Mucosa of descending colon (tissue), 3 donors: Measurements from ENCODE around the gene LRRTM3. TPM values are rescaled to one million over a fixed set of nuclear protein-coding genes. Genes with fewer than 3 reads are reported as not detected.

ENCODE experiments used
- ATAC-seq: fragments of 200-7000 bp; cut with Tn5 transposase; one replicate; pipeline ENCODE4 v1.9.1; 2020; ENCODE audit warnings: mild to moderate bottlenecking, moderate library complexity
- DNase-seq, 3 donors: peaks; one replicate each; pipeline ENCODE4 v3.0.0-alpha.2; 2020
- H3K36me3 ChIP-seq: fragments of 200-600 bp; one replicate; pipeline ENCODE4 v1.8.0; 2021; ENCODE audit warnings: low read depth, mild to moderate bottlenecking
- H3K4me1 ChIP-seq: fragments of 200-600 bp; one replicate; pipeline ENCODE4 v1.8.0; 2021; ENCODE audit warnings: low read depth, mild to moderate bottlenecking
- H3K4me3 ChIP-seq: fragments of 200-600 bp; one replicate; pipeline ENCODE4 v1.8.0; 2021; ENCODE audit warnings: mild to moderate bottlenecking
- H3K9me3 ChIP-seq: fragments of 200-600 bp; one replicate; pipeline ENCODE4 v1.8.0; 2021; ENCODE audit warnings: mild to moderate bottlenecking
- intact Hi-C, 2 donors: fragments of 100-400 bp; cut with DNase I in 1 of 2; cut with micrococcal nuclease in 1 of 2; formaldehyde crosslinking; loops; one replicate each; pipeline versions ENCODE4 v1.11.0 to v1.11.1; 2022; cut with DNase I, micrococcal nuclease
- total RNA-seq, 3 donors: library from RNA; stranded (reverse); fragmentation: NEBNext Ultra II Directional in 2 of 3; extraction: Animal tissue kit (Norgen Biotek cat#: 25700) in 2 of 3; gene quantifications; one replicate each; pipeline versions ENCODE4 v1.2.1 to v1.2.4, GENCODE V29; 2021 to 2023
- TF ChIP-seq, protein P1 (sequence below): fragments of 200-600 bp; IDR thresholded peaks from one replicate; pipeline ENCODE4 v1.8.0; 2022; ENCODE audit warnings: antibody characterized with exemption, mild to moderate bottlenecking
- donor health status: DM: no; HTN: no; CAD: no; lungs with moderate emphysema.
- donor health status: DM: no; HTN: no; CAD: no.
- donor health status: DM: no; HTN: yes; CAD: no.

The LRRTM3 gene
- total RNA-seq, 3 donors from 2014 or later = 0.09 to 0.16 TPM; not detected in 1

DNA sequence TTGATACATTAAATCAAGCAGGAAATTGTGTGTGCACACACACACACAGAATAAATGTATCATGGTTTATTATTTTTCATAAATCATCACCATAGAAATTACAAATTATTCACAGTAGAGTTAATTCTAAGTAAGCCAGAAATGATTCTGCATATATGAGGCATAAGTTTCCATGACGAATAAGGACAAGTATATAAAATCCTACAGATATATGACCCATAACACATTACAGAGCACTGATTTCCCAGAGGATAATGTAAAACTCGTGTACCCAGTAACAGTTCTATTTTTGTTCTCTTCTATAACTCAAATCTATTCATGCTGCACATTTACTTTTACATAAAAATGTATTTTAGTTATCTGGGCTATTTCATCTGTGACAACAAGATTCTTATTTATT, 169.7 kb downstream of the LRRTM3 start:
- ATAC-seq (no peak), DNase-seq (no peak)
- Histone ChIP-seq H3K4me3 (no peak overlapping the region), H3K36me3 (no peaks in the 10 kb centered on the region), H3K9me3 (no peaks in the 10 kb centered on the region), H3K4me1 (no peaks in the 10 kb centered on the region)
- TF ChIP-seq, protein P1, sequence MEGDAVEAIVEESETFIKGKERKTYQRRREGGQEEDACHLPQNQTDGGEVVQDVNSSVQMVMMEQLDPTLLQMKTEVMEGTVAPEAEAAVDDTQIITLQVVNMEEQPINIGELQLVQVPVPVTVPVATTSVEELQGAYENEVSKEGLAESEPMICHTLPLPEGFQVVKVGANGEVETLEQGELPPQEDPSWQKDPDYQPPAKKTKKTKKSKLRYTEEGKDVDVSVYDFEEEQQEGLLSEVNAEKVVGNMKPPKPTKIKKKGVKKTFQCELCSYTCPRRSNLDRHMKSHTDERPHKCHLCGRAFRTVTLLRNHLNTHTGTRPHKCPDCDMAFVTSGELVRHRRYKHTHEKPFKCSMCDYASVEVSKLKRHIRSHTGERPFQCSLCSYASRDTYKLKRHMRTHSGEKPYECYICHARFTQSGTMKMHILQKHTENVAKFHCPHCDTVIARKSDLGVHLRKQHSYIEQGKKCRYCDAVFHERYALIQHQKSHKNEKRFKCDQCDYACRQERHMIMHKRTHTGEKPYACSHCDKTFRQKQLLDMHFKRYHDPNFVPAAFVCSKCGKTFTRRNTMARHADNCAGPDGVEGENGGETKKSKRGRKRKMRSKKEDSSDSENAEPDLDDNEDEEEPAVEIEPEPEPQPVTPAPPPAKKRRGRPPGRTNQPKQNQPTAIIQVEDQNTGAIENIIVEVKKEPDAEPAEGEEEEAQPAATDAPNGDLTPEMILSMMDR = no peak
- intact Hi-C loops = no loop called here

DNA sequence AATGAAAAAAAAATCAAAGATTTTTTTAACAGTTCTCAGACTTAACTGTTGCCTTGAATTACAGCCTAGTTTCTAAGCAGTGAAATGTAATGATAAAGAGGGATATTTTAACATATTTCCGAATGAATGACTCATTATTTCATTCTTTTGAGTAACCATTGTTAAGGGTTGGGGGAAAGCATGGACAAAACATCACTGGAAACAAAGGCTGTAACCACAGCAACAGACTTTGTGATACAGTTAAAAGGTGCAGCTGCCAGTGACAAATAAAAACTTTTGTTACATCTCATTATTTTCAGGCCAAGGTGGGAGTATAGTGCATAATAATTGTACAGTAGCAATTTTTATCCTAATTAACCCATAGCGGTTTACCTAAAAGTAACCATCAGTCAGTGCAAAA, 172.6 kb downstream of the LRRTM3 start:
- no peak overlapping the region for H3K4me3 ChIP-seq
- TF ChIP-seq, protein P1 = no peak

DNA sequence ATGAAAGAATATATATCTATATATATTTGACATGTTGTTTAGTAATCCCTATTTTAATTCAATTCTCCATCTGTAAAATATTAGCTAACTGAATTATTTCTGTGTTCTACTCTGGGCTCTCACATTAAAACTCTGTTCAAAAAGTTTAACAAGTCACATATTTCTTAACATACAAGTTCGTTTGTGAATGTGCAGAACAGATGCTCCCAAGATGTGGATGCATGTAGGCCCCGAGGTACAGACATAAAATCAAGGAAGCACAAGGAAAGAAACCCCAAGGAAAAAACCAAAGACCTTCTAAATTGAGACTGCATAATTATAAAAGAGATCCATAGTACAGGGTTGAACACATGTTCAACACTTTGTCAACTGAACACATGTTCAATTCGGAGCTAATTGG, 175.1 kb downstream of the LRRTM3 start:
- no peaks in the 10 kb centered on the region for H3K4me1 ChIP-seq
- ATAC-seq (no peak), DNase-seq (no peak)
- H3K36me3 ChIP-seq = no peaks in the 10 kb centered on the region
- no peak overlapping the region for H3K4me3 ChIP-seq
- H3K9me3 ChIP-seq = no peaks in the 10 kb centered on the region
- TF ChIP-seq, protein P1 = no peak
- intact Hi-C loops = no loop called here

More for the DNA sequence above, 172.6 kb downstream of the LRRTM3 start:
- Histone ChIP-seq H3K36me3 (no peaks in the 10 kb centered on the region), H3K4me1 (no peaks in the 10 kb centered on the region), H3K9me3 (no peaks in the 10 kb centered on the region)
- no peak for ATAC-seq
- intact Hi-C loops = no loop called here
- no peak for DNase-seq

DNA sequence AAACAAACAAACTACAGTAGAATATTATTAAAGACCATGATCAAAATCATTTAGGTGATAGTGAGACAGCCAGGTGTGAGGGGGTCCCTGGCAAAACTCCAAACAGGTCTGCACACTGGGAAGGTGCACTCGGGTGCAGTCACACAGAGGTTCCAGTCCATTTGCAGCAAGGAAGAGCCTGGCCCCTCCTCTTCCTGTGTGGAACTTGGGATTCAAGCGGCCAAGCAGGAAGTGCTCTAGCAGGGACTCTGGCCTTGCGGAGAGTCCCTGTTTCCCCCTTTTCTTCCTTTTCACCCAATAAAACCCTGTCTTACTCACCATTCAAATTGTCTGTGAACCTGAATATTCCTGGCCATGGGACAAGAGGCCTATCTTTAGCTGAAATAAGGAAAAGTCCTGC, 181.8 kb downstream of the LRRTM3 start:
- no peak for DNase-seq
- TF ChIP-seq, protein P1 = no peak
- intact Hi-C loops = no loop called here
- no peaks in the 10 kb centered on the region for H3K36me3 ChIP-seq
- H3K9me3 ChIP-seq = no peaks in the 10 kb centered on the region
- H3K4me1 ChIP-seq = no peaks in the 10 kb centered on the region
- no peak overlapping the region for H3K4me3 ChIP-seq
- no peak for ATAC-seq

DNA sequence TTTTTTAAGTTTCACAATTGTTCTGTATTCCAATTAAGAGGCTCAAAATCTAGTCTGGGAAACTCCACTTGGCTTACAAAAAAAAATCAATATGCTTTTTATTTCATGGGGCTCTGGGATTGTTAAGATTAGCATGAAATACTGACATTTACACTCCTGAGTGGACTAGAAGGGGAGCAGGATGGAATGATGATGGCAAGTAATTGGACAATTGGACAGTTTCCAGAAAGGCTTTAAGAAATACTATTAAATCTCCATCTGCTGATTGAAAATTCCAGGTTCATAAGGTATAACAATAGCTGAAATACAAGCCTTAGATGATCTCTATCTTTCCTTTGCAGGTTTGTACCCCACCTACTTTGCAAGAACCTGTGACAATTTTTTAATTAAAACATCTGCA, 184.4 kb downstream of the LRRTM3 start:
- no peak overlapping the region for H3K4me3 ChIP-seq
- H3K4me1 ChIP-seq = no peaks in the 10 kb centered on the region
- H3K9me3 ChIP-seq = no peaks in the 10 kb centered on the region
- H3K36me3 ChIP-seq = no peaks in the 10 kb centered on the region
- DNase-seq (no peak), ATAC-seq (no peak)
- TF ChIP-seq, protein P1 = no peak
- intact Hi-C loops = no loop called here

DNA sequence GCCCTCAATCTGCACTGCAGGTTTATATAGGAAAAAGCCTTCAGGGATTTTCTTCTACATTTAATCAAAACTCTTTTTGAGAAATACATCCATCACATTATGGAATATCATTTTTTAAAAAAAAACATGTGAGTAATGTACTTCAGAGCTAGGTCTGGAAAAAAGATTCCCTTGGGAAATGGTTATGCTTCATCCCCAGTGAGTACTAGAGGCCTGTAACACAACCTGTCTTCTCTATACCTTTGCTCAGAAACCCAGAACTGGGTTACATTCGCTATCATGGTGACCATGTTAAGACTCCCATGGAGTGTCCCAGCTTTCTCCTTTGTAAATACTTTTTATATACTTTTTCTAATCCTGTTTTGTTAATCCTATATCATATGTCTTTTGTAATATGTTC, 186.9 kb downstream of the LRRTM3 start:
- Histone ChIP-seq H3K36me3 (no peaks in the 10 kb centered on the region), H3K4me1 (no peaks in the 10 kb centered on the region), H3K9me3 (no peaks in the 10 kb centered on the region), H3K4me3 (no peak overlapping the region)
- ATAC-seq = no peak
- TF ChIP-seq, protein P1 = no peak
- DNase-seq = no peak
- intact Hi-C loops = no loop called here
